GM19193 (cell line): ENCODE results near the gene FOXN1.

Source experiments
- POLR2A ChIP-seq: IDR thresholded peaks from 4 replicates; pipeline ENCODE4 v1.6.1; 2011; ENCODE audit not compliant: insufficient read depth, insufficient read length; ENCODE audit errors: extremely low read depth

The FOXN1 gene

GRCh38 chr17:28509789-28510188, 3.6 kb downstream of the FOXN1 start:
- TF ChIP-seq POLR2A = no peak

DNA sequence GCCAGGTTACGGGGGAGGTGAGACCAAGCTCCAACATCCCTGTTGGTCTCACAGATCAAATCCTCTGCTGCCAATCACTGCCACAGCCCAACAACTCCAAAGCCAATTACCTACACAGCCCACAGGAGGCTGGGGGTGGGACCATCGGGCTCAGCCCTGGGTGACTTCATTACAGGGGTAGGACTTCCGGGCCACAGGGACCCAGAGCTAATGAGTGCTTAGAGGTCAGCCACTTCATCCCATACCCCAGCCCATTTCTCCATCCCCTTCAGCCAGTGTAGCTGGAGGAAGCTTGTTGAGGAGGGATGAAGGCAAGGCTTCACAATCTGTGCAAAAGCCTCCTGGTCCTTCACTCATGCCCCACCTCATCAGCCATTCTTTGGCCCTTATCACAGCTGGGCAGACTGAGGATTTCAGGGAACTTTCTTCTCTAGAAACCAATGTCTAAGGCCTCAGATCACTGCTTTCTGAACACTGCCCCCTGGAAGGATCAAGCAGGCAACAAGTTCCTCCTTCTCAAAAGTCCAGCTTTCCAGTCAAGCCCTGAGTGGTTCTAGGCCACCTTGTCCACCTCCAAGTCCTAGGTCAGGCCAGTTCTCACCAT, 5.8 kb downstream of the FOXN1 start:
- TF ChIP-seq POLR2A = no peak

- TF ChIP-seq POLR2A = no peak
These were observed 7.3 kb downstream of the FOXN1 start for GRCh38 chr17:28513476-28513875.

DNA sequence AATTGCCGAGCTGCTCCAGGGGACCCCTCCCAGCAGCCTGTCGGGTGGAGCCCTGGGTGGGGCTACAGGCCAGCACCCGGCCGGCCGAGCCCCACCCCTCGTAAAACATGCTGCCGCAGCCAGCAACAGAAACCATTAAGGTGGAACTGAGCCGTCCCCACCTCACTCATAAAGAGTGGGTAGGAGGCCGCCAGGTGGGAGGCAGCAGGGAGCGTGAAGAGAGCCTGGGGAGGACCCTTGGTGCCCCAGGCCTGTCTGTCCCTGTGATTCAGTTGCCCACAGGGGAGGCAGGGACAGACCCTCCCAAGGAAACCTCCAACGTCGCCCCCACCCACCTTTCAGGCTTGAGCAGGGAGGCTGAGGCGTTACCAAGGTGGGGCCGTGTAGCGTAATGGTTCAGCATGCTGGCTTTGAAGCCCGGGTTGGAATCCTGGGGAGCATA, 8.4 kb downstream of the FOXN1 start:
- no peak for TF ChIP-seq POLR2A

GRCh38 chr17:28515518-28515917, 9.4 kb downstream of the FOXN1 start:
- TF ChIP-seq POLR2A = no peak

GRCh38 chr17:28518132-28518531, 12.0 kb downstream of the FOXN1 start:
- no peak for TF ChIP-seq POLR2A

GRCh38 chr17:28518578-28518977, 12.4 kb downstream of the FOXN1 start:
- TF ChIP-seq POLR2A = no peak

DNA sequence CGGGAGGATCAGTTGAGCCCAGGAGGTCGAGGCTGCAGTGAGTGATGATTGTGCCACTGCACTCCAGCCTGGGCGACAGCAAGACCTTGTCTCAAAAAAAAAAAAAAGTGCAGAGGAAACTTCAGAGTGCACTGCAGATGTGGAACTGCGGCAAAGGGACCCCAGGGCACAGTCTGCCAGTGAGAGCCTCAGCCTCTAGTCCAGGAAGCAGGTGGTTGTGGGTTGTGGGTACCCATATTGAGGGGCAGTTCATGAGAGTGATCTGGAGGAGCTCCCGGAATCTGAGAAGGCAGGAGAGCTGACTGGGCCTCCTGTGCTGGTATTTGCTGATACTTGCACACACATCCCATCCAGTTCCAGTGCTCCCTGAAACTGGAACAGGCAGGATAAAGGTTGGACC, 13.1 kb downstream of the FOXN1 start:
- TF ChIP-seq POLR2A = no peak

DNA sequence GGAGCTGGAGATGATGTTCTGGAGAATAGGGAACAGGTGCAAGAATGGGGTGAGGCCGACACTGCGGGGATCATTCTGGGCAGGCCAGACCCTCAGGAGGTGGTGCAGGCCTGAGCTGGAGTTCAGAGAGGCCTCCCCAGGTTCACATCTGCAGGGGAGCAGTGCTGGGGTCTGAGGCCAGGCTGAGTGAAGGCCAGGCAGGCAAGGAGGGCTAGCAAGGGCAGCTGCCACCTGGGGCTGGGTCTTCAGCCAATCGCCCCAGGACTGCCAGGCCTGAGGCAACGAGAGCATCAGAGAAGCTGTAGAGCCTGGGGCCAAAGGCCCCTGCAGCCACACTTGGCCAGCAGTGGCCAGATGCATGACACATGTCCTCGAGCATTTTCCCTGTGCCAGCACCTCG, 14.5 kb downstream of the FOXN1 start:
- TF ChIP-seq POLR2A = no peak

DNA sequence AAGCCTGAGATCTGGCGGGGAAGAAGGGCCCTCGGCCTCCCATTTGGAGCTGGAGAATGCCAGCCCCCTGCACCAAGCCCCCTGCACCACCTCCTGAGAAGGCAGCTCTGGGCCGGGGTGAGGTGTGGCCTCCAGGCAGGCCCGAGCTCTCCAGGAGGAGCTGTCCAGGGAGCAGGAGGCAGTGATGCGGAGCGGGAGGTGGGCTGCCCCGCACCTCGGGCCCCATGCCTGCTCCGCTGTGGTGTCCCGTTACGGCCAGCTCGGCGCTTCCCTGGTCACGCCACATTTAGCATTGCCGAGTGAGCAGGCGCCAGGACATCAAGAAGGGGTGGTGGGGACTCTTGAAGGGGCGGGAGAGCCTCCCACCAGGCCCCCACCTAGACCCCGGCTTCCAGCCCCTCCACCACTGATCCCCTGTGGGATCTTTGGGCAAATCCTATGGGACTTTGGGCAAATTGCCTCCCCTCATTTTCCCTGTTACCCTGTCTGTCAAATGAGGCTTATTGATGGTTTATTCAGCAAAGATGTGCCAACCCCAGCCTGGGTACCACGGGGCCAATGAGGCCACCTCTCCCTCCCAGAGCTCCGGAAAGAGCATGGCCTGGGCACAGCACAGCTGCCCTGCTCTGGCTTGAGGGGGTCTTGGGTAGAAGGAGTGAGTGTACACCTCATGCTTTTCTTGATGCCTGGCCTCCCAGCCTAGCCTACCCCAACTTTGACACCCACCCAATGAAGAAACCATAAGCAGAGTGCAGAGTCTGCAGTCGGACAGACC, 15.3 kb downstream of the FOXN1 start:
- no peak for TF ChIP-seq POLR2A

GRCh38 chr17:28523186-28523585, 17.0 kb downstream of the FOXN1 start:
- no peak for TF ChIP-seq POLR2A

DNA sequence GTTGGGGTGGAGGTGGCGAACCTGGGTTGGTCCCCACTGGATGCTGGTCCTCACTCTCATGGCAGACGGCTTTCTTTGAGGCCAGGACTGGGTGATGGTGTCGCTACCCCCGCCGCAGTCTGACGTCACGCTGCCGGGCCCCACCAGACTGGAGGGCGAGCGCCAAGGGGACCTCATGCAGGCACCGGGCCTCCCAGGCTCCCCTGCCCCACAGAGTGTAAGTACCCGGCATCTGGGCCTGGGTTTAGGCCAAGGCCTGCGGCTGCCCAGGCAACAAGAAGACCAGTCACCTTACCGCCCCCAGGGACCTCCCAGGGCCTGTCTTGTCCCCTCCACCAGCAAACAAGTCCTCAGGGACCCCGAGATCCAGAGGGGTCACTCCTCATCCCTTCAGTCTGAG, 17.7 kb downstream of the FOXN1 start:
- TF ChIP-seq POLR2A = no peak

- no peak for TF ChIP-seq POLR2A
These were observed 18.6 kb downstream of the FOXN1 start for GRCh38 chr17:28524476-28525424.

- TF ChIP-seq POLR2A = no peak
These were observed 20.2 kb downstream of the FOXN1 start for GRCh38 chr17:28526381-28526780.

- no peak for TF ChIP-seq POLR2A
These were observed 21.1 kb downstream of the FOXN1 start for GRCh38 chr17:28527181-28527681.
